Ovary (tissue), 3 donors: ENCODE data around the gene C12orf50.

Experiments
- POLR2A ChIP-seq: fragments of 450-650 bp; IDR thresholded peaks from one replicate; pipeline ENCODE4 v1.6.1; 2017; ENCODE audit warnings: antibody characterized with exemption, mild to moderate bottlenecking, moderate library complexity
- TF ChIP-seq, protein P1 (sequence below), 3 donors: fragments of 450-650 bp in 2 of 3; fragments of 200-600 bp in 1 of 3; IDR thresholded peaks; one replicate each; pipeline versions ENCODE4 v1.5.1 to v1.8.0; 2016 to 2022; ENCODE audit warnings: antibody characterized with exemption in 3 of 3, mild to moderate bottlenecking in 1 of 3
- donor health status: DM: no; HTN: no; CAD: no.

DNA sequence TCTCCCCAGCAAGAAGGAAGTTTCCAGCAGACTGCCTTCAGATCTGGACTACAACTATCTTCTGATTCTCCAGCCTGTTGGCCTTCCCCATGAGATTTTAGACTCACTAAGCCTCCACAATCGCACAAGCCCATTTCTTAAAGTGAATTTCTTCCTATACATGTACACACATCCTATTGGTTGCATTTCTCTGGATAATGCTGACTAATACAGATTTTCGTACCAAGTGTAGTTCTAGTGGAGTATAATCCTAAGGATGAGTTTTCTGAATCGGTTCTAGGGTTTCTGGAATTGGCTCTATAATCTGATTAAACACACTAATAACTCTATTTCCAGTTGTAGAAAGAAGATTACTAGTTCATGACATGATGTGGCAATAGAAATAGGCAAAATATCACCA lies 53.3 kb downstream of the C12orf50 start:
- TF ChIP-seq, protein P1, sequence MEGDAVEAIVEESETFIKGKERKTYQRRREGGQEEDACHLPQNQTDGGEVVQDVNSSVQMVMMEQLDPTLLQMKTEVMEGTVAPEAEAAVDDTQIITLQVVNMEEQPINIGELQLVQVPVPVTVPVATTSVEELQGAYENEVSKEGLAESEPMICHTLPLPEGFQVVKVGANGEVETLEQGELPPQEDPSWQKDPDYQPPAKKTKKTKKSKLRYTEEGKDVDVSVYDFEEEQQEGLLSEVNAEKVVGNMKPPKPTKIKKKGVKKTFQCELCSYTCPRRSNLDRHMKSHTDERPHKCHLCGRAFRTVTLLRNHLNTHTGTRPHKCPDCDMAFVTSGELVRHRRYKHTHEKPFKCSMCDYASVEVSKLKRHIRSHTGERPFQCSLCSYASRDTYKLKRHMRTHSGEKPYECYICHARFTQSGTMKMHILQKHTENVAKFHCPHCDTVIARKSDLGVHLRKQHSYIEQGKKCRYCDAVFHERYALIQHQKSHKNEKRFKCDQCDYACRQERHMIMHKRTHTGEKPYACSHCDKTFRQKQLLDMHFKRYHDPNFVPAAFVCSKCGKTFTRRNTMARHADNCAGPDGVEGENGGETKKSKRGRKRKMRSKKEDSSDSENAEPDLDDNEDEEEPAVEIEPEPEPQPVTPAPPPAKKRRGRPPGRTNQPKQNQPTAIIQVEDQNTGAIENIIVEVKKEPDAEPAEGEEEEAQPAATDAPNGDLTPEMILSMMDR (IDR thresholded peaks at IDR 0.05), result no peak
- TF ChIP-seq POLR2A, result no peak
